Effector memory CD8-positive, alpha-beta T cell (primary cell): Measurements from ENCODE around the gene CPAMD8.
"Not testable (repeated sequence)": the region's sequence is repeated elsewhere in the genome, so short reads cannot be mapped to it uniquely, and the experiment has no call there.

Source experiments
- ATAC-seq: fragments of 150-1000 bp; cut with Tn5 transposase; replicated peaks from 2 replicates; pipeline ENCODE4 v1.10.0; 2021; ENCODE audit warnings: mild to moderate bottlenecking, moderate library complexity
- DNase-seq, 3 experiments: peaks; one replicate each; pipeline ENCODE4 v3.0.0; 2021
- H3K27ac Mint-ChIP-seq, 2 donors: one replicate each; pipeline ENCODE4 v1.8.0; 2022; ENCODE audit warnings: mild to moderate bottlenecking in 2 of 2, mixed read lengths in 2 of 2, moderate library complexity in 2 of 2
- H3K27me3 Mint-ChIP-seq, 2 donors: one replicate each; pipeline ENCODE4 v1.8.0; 2022; ENCODE audit warnings: mixed read lengths in 2 of 2
- H3K36me3 Mint-ChIP-seq: one replicate; pipeline ENCODE4 v1.8.0; 2022; ENCODE audit warnings: mild to moderate bottlenecking, moderate library complexity, mixed read lengths; ENCODE audit not compliant: insufficient read depth
- H3K4me1 Mint-ChIP-seq, 2 donors: one replicate each; pipeline ENCODE4 v1.8.0; 2022; ENCODE audit warnings: low read depth in 2 of 2, mixed read lengths in 2 of 2
- H3K4me3 Mint-ChIP-seq, 2 donors: one replicate each; pipeline ENCODE4 v1.8.0; 2022; ENCODE audit warnings: mild to moderate bottlenecking in 2 of 2, mixed read lengths in 2 of 2, moderate library complexity in 2 of 2
- H3K9me3 Mint-ChIP-seq, 2 donors: one replicate each; pipeline ENCODE4 v1.8.0; 2022; ENCODE audit warnings: mixed read lengths in 2 of 2

CPAMD8 gene

GRCh38 chr19:16882146-16882545 is 144.5 kb downstream of the CPAMD8 start:
- H3K27me3 Mint-ChIP-seq: no peaks in the 10 kb centered on the region
- H3K4me1 Mint-ChIP-seq: peaks cover 0 to 3% of the 10 kb centered on the region in 2 donors
- ATAC-seq (no peak), DNase-seq (no peak)
- peaks cover 0 to 12% of the 10 kb centered on the region in 2 donors for H3K9me3 Mint-ChIP-seq
- no peak overlapping the region for H3K27ac Mint-ChIP-seq
- peaks cover 3% of the 10 kb centered on the region for H3K36me3 Mint-ChIP-seq
- no peak overlapping the region for H3K4me3 Mint-ChIP-seq

- Mint-ChIP-seq H3K27ac (no peak overlapping the region), H3K27me3 (no peaks in the 10 kb centered on the region), H3K4me3 (no peak overlapping the region), H3K9me3 (peaks cover 0 to 12% of the 10 kb centered on the region in 2 donors), H3K4me1 (peaks cover 0 to 3% of the 10 kb centered on the region in 2 donors), H3K36me3 (peaks cover 3% of the 10 kb centered on the region)
- DNase-seq: no peak
- ATAC-seq: no peak
Observed at GRCh38 chr19:16880884-16881554, 145.6 kb downstream of the CPAMD8 start.

GRCh38 chr19:16878181-16878965 is 148.2 kb downstream of the CPAMD8 start:
- Mint-ChIP-seq H3K4me3 (no peak overlapping the region), H3K36me3 (peaks cover 16% of the 10 kb centered on the region), H3K27ac (no peak overlapping the region), H3K4me1 (peaks cover 11 to 12% of the 10 kb centered on the region in 2 donors), H3K27me3 (no peaks in the 10 kb centered on the region), H3K9me3 (peaks cover 0 to 14% of the 10 kb centered on the region in 2 donors)
- no peak for ATAC-seq
- no peak for DNase-seq

- Mint-ChIP-seq H3K9me3 (peaks cover 0 to 10% of the 10 kb centered on the region in 2 donors), H3K4me3 (no peak overlapping the region), H3K36me3 (peaks cover 20% of the 10 kb centered on the region), H3K27me3 (no peaks in the 10 kb centered on the region), H3K4me1 (peaks cover 11 to 12% of the 10 kb centered on the region in 2 donors), H3K27ac (no peak overlapping the region)
- ATAC-seq (no peak), DNase-seq (no peak)
Observed at GRCh38 chr19:16877581-16877980, 149.0 kb downstream of the CPAMD8 start.

GRCh38 chr19:16876904-16877361 is 149.7 kb downstream of the CPAMD8 start:
- H3K4me3 Mint-ChIP-seq: no peak overlapping the region

GRCh38 chr19:16875584-16876555 is 150.7 kb downstream of the CPAMD8 start:
- Mint-ChIP-seq H3K4me1 (peaks cover 11 to 12% of the 10 kb centered on the region in 2 donors), H3K27ac (peak overlapping the region; percentile 91), H3K9me3 (peaks cover 0 to 2% of the 10 kb centered on the region in 2 donors), H3K36me3 (peaks cover 32% of the 10 kb centered on the region), H3K27me3 (no peaks in the 10 kb centered on the region), H3K4me3 (no peak overlapping the region)
- DNase-seq (no peak), ATAC-seq (no peak)

More at GRCh38 chr19:16876904-16877361, 149.7 kb downstream of the CPAMD8 start:
- no peak for ATAC-seq
- no peak for DNase-seq
- Mint-ChIP-seq H3K27me3 (no peaks in the 10 kb centered on the region), H3K9me3 (peaks cover 0 to 4% of the 10 kb centered on the region in 2 donors), H3K27ac (no peak overlapping the region), H3K4me1 (peaks cover 11 to 12% of the 10 kb centered on the region in 2 donors), H3K36me3 (peaks cover 25% of the 10 kb centered on the region)

- peak overlapping the region; percentile 91 to 94 for H3K27ac Mint-ChIP-seq
- not testable (repeated sequence) for H3K27me3 Mint-ChIP-seq, DNase-seq, H3K4me3 Mint-ChIP-seq, H3K9me3 Mint-ChIP-seq, ATAC-seq
- peaks cover 9 to 11% of the 10 kb centered on the region in 2 donors for H3K4me1 Mint-ChIP-seq
- H3K36me3 Mint-ChIP-seq: peaks cover 38% of the 10 kb centered on the region
Observed at GRCh38 chr19:16874978-16875299, 151.7 kb downstream of the CPAMD8 start.

GRCh38 chr19:16874250-16874977 is 152.2 kb downstream of the CPAMD8 start:
- no peak for DNase-seq
- no peak overlapping the region for H3K4me3 Mint-ChIP-seq
- peaks cover 9 to 11% of the 10 kb centered on the region in 2 donors for H3K4me1 Mint-ChIP-seq
- H3K27me3 Mint-ChIP-seq: no peaks in the 10 kb centered on the region
- H3K9me3 Mint-ChIP-seq: peaks cover 0 to 2% of the 10 kb centered on the region in 2 donors
- peak overlapping the region; percentile 91 to 94 for H3K27ac Mint-ChIP-seq
- ATAC-seq: peak; percentile 16
- peaks cover 38% of the 10 kb centered on the region for H3K36me3 Mint-ChIP-seq

GRCh38 chr19:16873594-16873993 is 153.0 kb downstream of the CPAMD8 start:
- Mint-ChIP-seq H3K27ac (peak overlapping the region; percentile 91 to 94), H3K9me3 (peaks cover 0 to 2% of the 10 kb centered on the region in 2 donors), H3K4me3 (no peak overlapping the region), H3K27me3 (no peaks in the 10 kb centered on the region), H3K4me1 (peaks cover 9 to 11% of the 10 kb centered on the region in 2 donors), H3K36me3 (peaks cover 38% of the 10 kb centered on the region)
- DNase-seq (no peak), ATAC-seq (no peak)

GRCh38 chr19:16872728-16873127 is 153.9 kb downstream of the CPAMD8 start:
- H3K4me1 Mint-ChIP-seq: peaks cover 9 to 11% of the 10 kb centered on the region in 2 donors
- no peak for ATAC-seq
- peaks cover 0 to 2% of the 10 kb centered on the region in 2 donors for H3K9me3 Mint-ChIP-seq
- H3K27me3 Mint-ChIP-seq: no peaks in the 10 kb centered on the region
- no peak overlapping the region for H3K27ac Mint-ChIP-seq
- H3K36me3 Mint-ChIP-seq: peaks cover 43% of the 10 kb centered on the region
- H3K4me3 Mint-ChIP-seq: no peak overlapping the region
- no peak for DNase-seq

GRCh38 chr19:16871871-16872270 is 154.7 kb downstream of the CPAMD8 start:
- Mint-ChIP-seq H3K4me3 (no peak overlapping the region), H3K27me3 (no peaks in the 10 kb centered on the region), H3K9me3 (peaks cover 0 to 2% of the 10 kb centered on the region in 2 donors), H3K4me1 (peaks cover 9 to 11% of the 10 kb centered on the region in 2 donors), H3K27ac (no peak overlapping the region), H3K36me3 (peaks cover 44% of the 10 kb centered on the region)
- DNase-seq: no peak
- no peak for ATAC-seq

- H3K36me3 Mint-ChIP-seq: peaks cover 63% of the 10 kb centered on the region
- no peaks in the 10 kb centered on the region for H3K9me3 Mint-ChIP-seq
- no peak overlapping the region for H3K27ac Mint-ChIP-seq
- DNase-seq (no peak), ATAC-seq (no peak)
- no peaks in the 10 kb centered on the region for H3K27me3 Mint-ChIP-seq
- peaks cover 4 to 7% of the 10 kb centered on the region in 2 donors for H3K4me1 Mint-ChIP-seq
- H3K4me3 Mint-ChIP-seq: no peak overlapping the region
Observed at GRCh38 chr19:16869331-16869972, 157.2 kb downstream of the CPAMD8 start.
